H9 (cell line): Measurements from ENCODE around the gene ITGA11. TPM values are rescaled to one million over a fixed set of nuclear protein-coding genes. Genes with fewer than 3 reads are reported as not detected.
A peak's percentile ranks its signal among the peaks of the same experiment; 100 is the strongest.

Experiments
- DNase-seq: peaks from one replicate; pipeline ENCODE4 v3.0.0-alpha.2; 2017
- H2AFZ ChIP-seq: one replicate; pipeline ENCODE4 v1.6.1; 2013; ENCODE audit warnings: mild to moderate bottlenecking, low read length, control low read depth, moderate library complexity
- H2AK5ac ChIP-seq: 2 replicates; pipeline ENCODE4 v1.6.1; 2013; ENCODE audit warnings: low read length, control low read depth, mixed read lengths; ENCODE audit not compliant: insufficient read length
- H2BK120ac ChIP-seq: one replicate; pipeline ENCODE4 v1.6.1; 2013; ENCODE audit warnings: low read depth, mild to moderate bottlenecking, low read length, control low read depth, inconsistent platforms; ENCODE audit not compliant: poor library complexity, severe bottlenecking
- H2BK12ac ChIP-seq: 2 replicates; pipeline ENCODE4 v1.6.1; 2013; ENCODE audit warnings: low read length, control low read depth, mixed read lengths, low read depth; ENCODE audit not compliant: insufficient read length
- H2BK15ac ChIP-seq: 2 replicates; pipeline ENCODE4 v1.6.1; 2013; ENCODE audit warnings: low read depth, low read length, control low read depth
- H2BK20ac ChIP-seq: one replicate; pipeline ENCODE4 v1.6.1; 2013; ENCODE audit warnings: low read depth, mild to moderate bottlenecking, low read length, control low read depth, inconsistent platforms; ENCODE audit not compliant: poor library complexity, severe bottlenecking
- H2BK5ac ChIP-seq: 2 replicates; pipeline ENCODE4 v1.6.1; 2013; ENCODE audit warnings: low read length, control low read depth, mixed read lengths; ENCODE audit not compliant: insufficient read length
- H3K14ac ChIP-seq: 2 replicates; pipeline ENCODE4 v1.6.1; 2013; ENCODE audit warnings: low read length, control low read depth; ENCODE audit not compliant: insufficient read depth
- H3K18ac ChIP-seq: 2 replicates; pipeline ENCODE4 v1.6.1; 2013; ENCODE audit warnings: low read depth, mild to moderate bottlenecking, mixed read lengths, low read length, control low read depth; ENCODE audit not compliant: insufficient read length
- H3K23ac ChIP-seq: 2 replicates; pipeline ENCODE4 v1.6.1; 2013; ENCODE audit warnings: low read length, control low read depth, mixed read lengths, low read depth; ENCODE audit not compliant: insufficient read length
- H3K23me2 ChIP-seq: 2 replicates; pipeline ENCODE4 v1.6.1; 2013; ENCODE audit warnings: low read depth, mild to moderate bottlenecking, mixed read lengths, low read length, control low read depth; ENCODE audit not compliant: insufficient read length, poor library complexity, severe bottlenecking
- H3K27ac ChIP-seq: 2 replicates; pipeline ENCODE4 v1.5.1; 2013; ENCODE audit warnings: low read length, control low read depth, mixed read lengths, low read depth; ENCODE audit not compliant: insufficient read length
- H3K27me3 ChIP-seq: 2 replicates; pipeline ENCODE4 v1.6.1; 2013; ENCODE audit warnings: low read length, control low read depth, inconsistent platforms; ENCODE audit not compliant: insufficient read depth
- H3K4ac ChIP-seq: 2 replicates; pipeline ENCODE4 v1.6.1; 2013; ENCODE audit warnings: low read depth, mild to moderate bottlenecking, control low read depth, inconsistent platforms, low read length, moderate library complexity
- H3K4me1 ChIP-seq: 2 replicates; pipeline ENCODE4 v1.6.1; 2013; ENCODE audit warnings: low read length, control low read depth, inconsistent platforms; ENCODE audit not compliant: insufficient read depth
- H3K4me2 ChIP-seq: 2 replicates; pipeline ENCODE4 v1.6.1; 2013; ENCODE audit warnings: low read length, control low read depth, mixed read lengths; ENCODE audit not compliant: insufficient read length, insufficient read depth
- H3K56ac ChIP-seq: 2 replicates; pipeline ENCODE4 v1.6.1; 2013; ENCODE audit warnings: low read depth, mild to moderate bottlenecking, mixed read lengths, low read length, control low read depth; ENCODE audit not compliant: insufficient read length
- H3K79me1 ChIP-seq: 2 replicates; pipeline ENCODE4 v1.6.1; 2013; ENCODE audit warnings: low read depth, mild to moderate bottlenecking, moderate library complexity, low read length, control low read depth, inconsistent platforms; ENCODE audit not compliant: insufficient read depth, poor library complexity, severe bottlenecking
- H3K79me2 ChIP-seq: 2 replicates; pipeline ENCODE4 v1.6.1; 2013; ENCODE audit warnings: low read length, control low read depth, inconsistent platforms; ENCODE audit not compliant: insufficient read depth
- H3K9ac ChIP-seq: 2 replicates; pipeline ENCODE4 v1.6.1; 2013; ENCODE audit warnings: low read length, control low read depth, mixed read lengths; ENCODE audit not compliant: insufficient read length; ENCODE audit errors: extremely low read depth
- H3K9me3 ChIP-seq: one replicate; pipeline ENCODE4 v1.6.1; 2013; ENCODE audit warnings: low read depth, low read length, inconsistent platforms; ENCODE audit not compliant: control insufficient read depth
- H3T11ph ChIP-seq: one replicate; pipeline ENCODE4 v1.6.1; 2013; ENCODE audit warnings: mild to moderate bottlenecking, low read length, control low read depth, inconsistent platforms
- H4K20me1 ChIP-seq: one replicate; pipeline ENCODE4 v1.6.1; 2013; ENCODE audit not compliant: control insufficient read depth, insufficient read length, insufficient read depth
- H4K5ac ChIP-seq: 2 replicates; pipeline ENCODE4 v1.6.1; 2013; ENCODE audit warnings: low read depth, mild to moderate bottlenecking, mixed read lengths, low read length, control low read depth; ENCODE audit not compliant: insufficient read length
- H4K8ac ChIP-seq: replicated peaks from 2 replicates; pipeline ENCODE4 v1.6.1; 2013; ENCODE audit warnings: low read length, control low read depth, mixed read lengths, low read depth; ENCODE audit not compliant: insufficient read length
- H4K91ac ChIP-seq: 2 replicates; pipeline ENCODE4 v1.6.1; 2013; ENCODE audit warnings: low read depth, mild to moderate bottlenecking, moderate library complexity, mixed read lengths, low read length, control low read depth; ENCODE audit not compliant: insufficient read length
- H3K27ac Mint-ChIP-seq, 3 experiments: 2 replicates in 2 of 3; 3 replicates in 1 of 3; pipeline ENCODE4 v1.8.0; 2020 to 2021; ENCODE audit warnings: mixed read lengths in 3 of 3, mild to moderate bottlenecking in 1 of 3, moderate library complexity in 1 of 3
- H3K27me3 Mint-ChIP-seq: 2 replicates; pipeline ENCODE4 v1.8.0; 2021; ENCODE audit warnings: low read depth, mild to moderate bottlenecking, moderate library complexity, mixed read lengths
- H3K36me3 Mint-ChIP-seq, 3 experiments: 2 replicates in 2 of 3; 3 replicates in 1 of 3; pipeline ENCODE4 v1.8.0; 2020 to 2021; ENCODE audit warnings: low read depth in 3 of 3, mixed read lengths in 3 of 3; ENCODE audit not compliant: insufficient read depth in 1 of 3
- H3K4me1 Mint-ChIP-seq, 2 experiments: 2 replicates each; pipeline ENCODE4 v1.8.0; 2020; ENCODE audit warnings: mixed read lengths in 2 of 2
- H3K4me3 Mint-ChIP-seq, 2 experiments: 2 replicates in 1 of 2; 3 replicates in 1 of 2; pipeline ENCODE4 v1.8.0; 2020 to 2021; ENCODE audit warnings: mild to moderate bottlenecking in 2 of 2, mixed read lengths in 2 of 2, moderate library complexity in 1 of 2
- H3K9me3 Mint-ChIP-seq, 2 experiments: 2 replicates in 1 of 2; 3 replicates in 1 of 2; pipeline ENCODE4 v1.8.0; 2020; ENCODE audit warnings: mild to moderate bottlenecking in 2 of 2, mixed read lengths in 2 of 2, moderate library complexity in 1 of 2
- CTCF ChIP-seq: fragments of 200-600 bp; sonication (generic); conservative IDR thresholded peaks from 3 replicates; pipeline ENCODE4 v1.8.0; 2021; ENCODE audit warnings: antibody characterized with exemption, mild to moderate bottlenecking
- WGBS: extraction: QIAGEN DNeasy Blood & Tissue Kit; methylation state at CpG from one replicate; pipeline ENCODE4 v1.1.7; 2013; ENCODE audit warnings: missing lambda C conversion rate, low lambda C conversion rate, mixed read lengths; ENCODE audit not compliant: insufficient read length; ENCODE audit errors: extremely low coverage; 5-methylcytosine and 5-hydroxymethylcytosine counted together
- total RNA-seq: library from RNA; stranded (reverse); gene quantifications from 2 replicates; pipeline ENCODE4 v1.2.1, GENCODE V29; 2021

ITGA11 gene
- total RNA-seq, 1 experiment from 2014 or later = 0.07 TPM

DNA sequence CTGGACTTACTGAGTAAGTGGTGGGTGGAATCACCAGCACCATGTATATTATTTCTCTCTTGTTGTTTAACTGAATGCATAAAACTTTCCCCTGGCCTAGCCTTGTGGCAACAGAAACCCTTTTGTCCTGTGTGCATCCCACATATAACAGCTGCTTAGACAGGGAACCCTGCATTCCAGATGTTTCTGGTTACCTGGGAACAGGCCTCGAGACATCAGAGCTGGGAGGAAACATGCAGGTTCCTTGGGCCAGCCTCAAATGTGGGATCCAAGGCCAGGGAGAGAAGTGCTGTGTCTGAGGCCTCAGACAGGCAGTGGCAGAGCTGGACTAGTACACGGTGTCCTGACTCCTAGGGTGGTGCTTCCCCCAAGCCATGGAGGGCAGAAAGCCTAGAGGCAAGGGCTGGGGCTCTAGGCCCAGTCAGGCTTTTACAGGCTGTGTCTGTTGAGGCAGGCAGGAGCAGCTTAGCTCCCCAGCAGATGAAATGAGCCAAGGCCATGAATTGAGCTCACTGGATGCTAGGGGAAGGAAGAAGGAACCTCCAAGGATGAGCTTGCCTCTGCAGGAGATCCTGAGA lies 57.7 kb downstream of the ITGA11 start:
- H3T11ph ChIP-seq = no peak overlapping the region
- no peak overlapping the region for H4K8ac ChIP-seq
- no peak overlapping the region for H3K9ac ChIP-seq
- no peak overlapping the region for H3K27ac Mint-ChIP-seq
- TF ChIP-seq CTCF = no peak
- peaks cover 2% of the 10 kb centered on the region for H3K27me3 Mint-ChIP-seq
- H3K9me3 ChIP-seq = no peaks in the 10 kb centered on the region
- no peak overlapping the region for H2BK5ac ChIP-seq
- H3K9me3 Mint-ChIP-seq = no peaks in the 10 kb centered on the region
- no CpG with 5 or more reads among the region's 2 CpGs for WGBS
- no peak overlapping the region for H2BK15ac ChIP-seq
- no peak overlapping the region for H3K4me2 ChIP-seq
- H3K27me3 ChIP-seq = no peaks in the 10 kb centered on the region
- H3K18ac ChIP-seq = no peak overlapping the region
- H3K4me1 ChIP-seq = no peaks in the 10 kb centered on the region
- H3K4me1 Mint-ChIP-seq = peaks cover 6 to 13% of the 10 kb centered on the region in 2 experiments
- H3K4ac ChIP-seq = no peak overlapping the region
- no peak overlapping the region for H2AFZ ChIP-seq
- H3K23me2 ChIP-seq = no peaks in the 10 kb centered on the region
- H4K20me1 ChIP-seq = no peaks in the 10 kb centered on the region
- no peak overlapping the region for H4K91ac ChIP-seq
- no peak overlapping the region for H3K14ac ChIP-seq
- H3K56ac ChIP-seq = no peak overlapping the region
- H3K4me3 Mint-ChIP-seq = no peak overlapping the region
- no peaks in the 10 kb centered on the region for H3K79me1 ChIP-seq
- DNase-seq = peak; percentile 17
- no peak overlapping the region for H2BK20ac ChIP-seq
- H2AK5ac ChIP-seq = no peak overlapping the region
- no peak overlapping the region for H3K27ac ChIP-seq
- H3K23ac ChIP-seq = no peak overlapping the region
- H4K5ac ChIP-seq = no peak overlapping the region
- H2BK12ac ChIP-seq = no peak overlapping the region
- no peaks in the 10 kb centered on the region for H3K79me2 ChIP-seq
- no peak overlapping the region for H2BK120ac ChIP-seq
- H3K36me3 Mint-ChIP-seq = no peaks in the 10 kb centered on the region
